ENCODE measurements around the gene NOVA2. TPM values are rescaled to one million over a fixed set of nuclear protein-coding genes. Genes with fewer than 3 reads are reported as not detected.

Gene NOVA2
- total RNA-seq, 1 experiment from 2014 or later, result not detected

DNA sequence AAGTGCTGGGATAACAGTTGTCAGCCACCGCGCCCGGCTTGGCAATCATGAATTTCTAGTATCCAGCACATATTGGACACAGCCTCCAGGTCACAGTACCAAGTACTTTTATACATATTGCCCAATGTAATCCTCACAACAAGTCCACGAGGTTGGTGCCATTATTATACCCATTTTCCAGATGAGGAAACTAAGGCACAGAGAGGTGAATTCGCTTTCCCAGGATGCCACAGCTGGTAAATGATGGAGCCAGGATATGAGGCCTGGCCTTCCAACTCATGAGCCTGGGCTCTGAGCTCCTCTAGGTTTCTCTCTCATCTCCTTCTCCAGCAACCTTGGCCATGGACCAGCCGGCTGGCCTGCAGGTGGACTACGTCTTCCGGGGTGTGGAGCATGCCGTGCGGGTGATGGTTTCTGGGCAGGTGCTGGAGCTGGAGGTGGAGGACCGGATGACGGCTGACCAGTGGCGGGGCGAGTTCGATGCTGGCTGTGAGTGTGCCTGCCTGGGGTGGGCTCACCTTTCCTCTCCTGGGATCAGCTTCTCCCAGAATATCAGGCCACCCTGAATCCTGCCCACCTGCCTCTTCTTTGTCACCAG lies 29.1 kb upstream of the NOVA2 start:
- in situ Hi-C loops (cut with HindIII; ENCODE audit: low sequenced_read_pairs), result no loop called here
- DNase-seq (ENCODE audit: low spot score), result no peak

DNA sequence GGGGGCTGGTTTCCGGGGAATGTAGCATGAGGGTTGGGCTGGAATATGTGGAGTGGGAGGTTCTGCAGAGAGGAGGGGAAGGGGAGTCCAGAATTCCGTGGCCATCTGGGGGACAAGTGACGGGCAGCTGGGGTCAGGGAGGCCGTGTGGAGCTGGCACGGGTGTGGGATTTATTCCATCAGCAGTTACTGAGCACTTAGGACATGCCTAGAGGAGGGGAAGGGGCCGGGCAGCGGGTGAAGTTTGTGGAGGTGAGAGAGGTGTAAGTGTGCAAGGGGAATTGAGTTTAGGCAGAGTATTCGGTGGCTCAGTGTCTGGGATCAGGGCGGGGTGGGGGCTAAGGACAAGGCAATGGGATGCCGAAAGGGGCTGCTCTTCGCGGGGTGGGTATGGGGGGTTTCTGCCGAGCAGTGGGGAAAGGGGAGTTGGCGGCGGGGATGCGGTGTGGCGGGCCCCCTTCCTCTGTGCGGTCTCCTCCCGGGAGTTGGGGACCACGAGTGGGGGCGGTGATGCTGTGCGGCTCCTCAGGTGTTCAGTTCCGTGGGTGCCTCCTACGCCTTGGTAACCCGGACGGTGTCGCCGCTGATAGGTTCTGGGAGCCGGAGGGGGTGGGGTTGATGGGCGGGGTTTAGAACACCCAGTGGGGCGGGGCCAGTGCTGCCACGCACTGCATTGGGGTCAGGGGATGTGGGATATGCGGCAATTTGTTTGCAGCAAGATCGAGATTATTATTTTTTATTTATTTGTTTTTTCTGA lies 27.0 kb upstream of the NOVA2 start:
- DNase-seq (ENCODE audit: low spot score), result peak; percentile 89
- in situ Hi-C loops (cut with HindIII; ENCODE audit: low sequenced_read_pairs), result no loop called here

DNA sequence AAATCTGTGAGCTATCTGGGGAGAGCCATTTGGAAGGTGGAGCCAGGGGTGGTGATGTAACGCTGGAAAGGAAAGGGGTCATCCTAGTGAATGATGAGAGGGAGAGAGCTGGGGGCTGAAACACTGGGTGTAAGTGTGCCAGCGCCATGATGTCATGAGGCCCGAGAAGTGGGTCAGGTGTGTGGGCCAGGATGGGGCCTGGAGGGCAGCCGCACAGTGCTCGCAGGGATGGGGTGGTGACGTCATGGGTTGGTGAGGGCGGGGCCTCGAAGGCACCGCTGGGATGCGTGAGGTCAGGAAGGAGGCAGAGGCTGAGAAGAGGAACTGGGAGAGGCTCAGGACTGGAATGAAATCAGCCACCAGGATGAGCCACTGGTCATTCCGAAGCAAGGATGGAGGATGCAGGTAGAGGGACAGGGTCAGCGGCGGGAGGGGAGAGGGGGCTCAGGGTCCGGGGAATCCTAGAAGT lies 26.0 kb upstream of the NOVA2 start:
- peak; percentile 93 for DNase-seq (ENCODE audit: low spot score)
- in situ Hi-C loops (cut with HindIII; ENCODE audit: low sequenced_read_pairs), result no loop called here

DNA sequence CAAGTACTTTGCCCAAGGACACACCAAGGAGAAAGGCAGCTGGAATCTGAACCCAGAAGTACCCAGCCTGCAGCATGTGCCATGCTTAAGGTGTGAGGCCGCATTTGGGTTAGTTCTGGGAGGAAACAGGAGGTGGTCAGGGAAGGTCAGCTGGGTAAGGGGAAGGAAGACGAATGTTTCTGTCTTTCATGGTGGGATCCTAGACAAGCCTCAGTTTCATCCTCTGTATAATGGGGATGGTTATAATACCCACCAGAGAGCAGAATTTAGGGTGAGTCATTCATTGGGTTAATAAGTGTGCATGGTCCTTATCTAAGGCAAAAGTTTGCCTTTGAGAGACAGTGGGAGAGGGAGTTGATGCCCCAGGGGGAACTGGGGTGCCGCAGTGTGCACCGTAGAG lies 25.2 kb upstream of the NOVA2 start:
- DNase-seq (ENCODE audit: low spot score), result no peak
- in situ Hi-C loops (cut with HindIII; ENCODE audit: low sequenced_read_pairs), result no loop called here

DNA sequence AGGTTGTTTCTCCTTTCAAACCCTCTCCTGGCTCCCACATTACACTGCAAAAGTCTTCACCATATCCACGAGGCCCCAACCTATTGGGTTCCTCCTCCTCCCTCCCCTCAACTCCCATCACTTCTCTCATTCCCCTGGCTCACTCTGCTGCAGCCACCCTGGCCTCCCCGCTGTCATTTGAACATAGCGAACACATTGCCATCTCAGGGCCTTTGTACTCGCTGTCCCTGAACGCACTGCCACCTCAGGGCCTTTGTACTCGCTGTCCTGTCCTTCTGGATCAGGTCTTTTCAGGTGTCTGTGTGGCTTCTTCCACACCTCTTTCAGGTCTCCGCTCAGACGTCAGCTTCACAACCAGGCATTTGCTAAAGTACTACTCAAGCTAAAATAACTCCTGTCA lies 23.3 kb upstream of the NOVA2 start:
- in situ Hi-C loops (cut with HindIII; ENCODE audit: low sequenced_read_pairs), result no loop called here
- no peak for DNase-seq (ENCODE audit: low spot score)

DNA sequence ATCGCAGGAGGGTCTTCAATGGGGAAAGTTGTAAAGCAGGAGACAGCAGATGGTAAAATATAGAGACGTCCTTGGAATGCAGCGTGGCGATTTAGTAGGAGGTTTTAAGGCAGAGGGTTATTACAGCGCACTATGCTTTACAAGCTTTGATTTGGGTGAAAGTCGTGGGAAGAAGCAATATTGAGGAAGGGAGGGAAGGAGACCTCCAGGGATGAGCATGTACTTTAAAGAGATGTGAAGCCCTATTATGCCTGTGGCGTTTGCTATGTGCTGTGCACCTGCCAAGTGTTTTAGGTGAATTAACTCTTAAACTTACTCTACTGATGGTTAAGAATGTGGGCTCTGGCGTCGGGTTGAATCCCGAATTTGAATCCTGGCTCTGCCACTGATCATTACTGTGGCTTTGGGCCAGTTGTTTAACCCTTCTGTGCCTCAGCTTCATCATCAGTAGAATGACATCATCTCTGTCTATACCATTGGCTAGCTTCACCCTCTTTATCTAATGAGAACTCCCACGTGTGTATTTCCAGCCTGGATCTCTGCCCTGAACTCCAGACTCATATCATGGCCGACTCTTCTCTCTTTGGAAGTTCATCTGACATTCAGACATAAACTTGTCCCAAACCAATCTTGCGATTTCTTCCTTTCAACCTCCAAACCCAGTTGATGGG lies 22.2 kb upstream of the NOVA2 start:
- no peak for DNase-seq (ENCODE audit: low spot score)
- in situ Hi-C loops (cut with HindIII; ENCODE audit: low sequenced_read_pairs), result no loop called here

DNA sequence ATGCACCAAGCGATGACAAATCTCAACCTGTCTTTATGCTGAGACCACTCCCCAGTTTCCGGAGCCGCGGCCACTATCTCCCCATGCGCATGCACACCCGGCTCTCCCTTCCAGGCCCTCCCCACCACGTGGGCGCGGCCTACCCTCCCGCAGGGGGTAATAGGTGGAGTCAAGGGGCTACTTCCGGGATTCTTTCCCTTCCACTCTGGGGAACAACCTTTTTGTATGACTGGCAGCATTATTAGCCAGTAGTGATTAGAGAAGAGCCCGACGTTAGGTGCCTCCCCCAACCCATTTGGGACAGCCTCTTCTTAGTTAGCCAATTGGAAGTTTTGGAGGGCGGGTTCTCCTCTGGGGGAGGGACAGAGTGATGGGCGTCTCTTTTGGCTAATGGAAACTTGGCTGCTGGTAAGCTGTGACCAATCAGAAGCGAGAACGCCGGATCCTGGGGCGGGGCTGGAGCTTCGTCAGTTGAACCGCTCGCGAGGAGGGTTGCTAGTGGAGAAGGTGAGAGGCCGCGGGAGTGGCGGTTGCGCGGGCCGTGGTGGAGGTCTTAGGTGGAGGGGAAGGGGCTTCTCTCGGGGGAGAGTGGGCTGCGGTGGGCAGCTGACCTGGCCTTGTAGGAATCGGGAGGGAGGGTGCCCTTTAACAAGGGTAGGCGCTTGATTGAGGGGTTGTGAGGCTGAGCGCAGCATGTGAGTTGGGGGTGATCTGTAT lies 21.5 kb upstream of the NOVA2 start, which contains the start of gene CCDC61:
TSS of gene CCDC61 (plus strand) at position 470 of the 717 bp plus-strand sequence. CDS start 7,552 bp downstream, outside the sequence.
- peak; percentile 100 for DNase-seq (ENCODE audit: low spot score)
- in situ Hi-C loops (cut with HindIII; ENCODE audit: low sequenced_read_pairs), result no loop called here

DNA sequence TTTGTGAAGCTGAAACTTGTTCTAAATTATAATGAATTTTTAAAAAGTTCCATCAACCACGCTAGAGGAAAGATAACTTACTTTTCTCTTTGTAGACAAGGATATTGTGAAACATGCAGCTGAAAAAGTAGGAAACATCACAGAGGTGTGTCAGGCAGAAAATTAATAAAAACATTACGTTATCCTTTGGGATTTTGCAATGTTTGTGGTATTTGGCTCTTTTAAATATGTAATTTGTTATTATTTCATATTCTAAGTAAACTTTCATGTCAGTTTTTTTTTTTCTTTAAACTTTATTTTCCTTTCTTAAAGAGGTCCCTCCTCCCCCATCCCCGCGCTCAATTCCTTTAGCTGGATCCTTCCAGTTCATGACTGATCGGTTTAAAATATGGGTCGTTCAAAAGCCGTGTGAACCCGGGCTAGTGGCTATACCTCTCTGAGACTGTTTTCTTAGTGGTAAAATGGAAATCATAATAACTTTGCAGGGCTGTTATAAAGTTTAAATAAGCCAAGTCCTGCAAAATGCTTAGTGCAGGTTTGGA lies 20.9 kb upstream of the NOVA2 start:
- in situ Hi-C loops (cut with HindIII; ENCODE audit: low sequenced_read_pairs), result no loop called here
- DNase-seq (ENCODE audit: low spot score), result no peak

DNA sequence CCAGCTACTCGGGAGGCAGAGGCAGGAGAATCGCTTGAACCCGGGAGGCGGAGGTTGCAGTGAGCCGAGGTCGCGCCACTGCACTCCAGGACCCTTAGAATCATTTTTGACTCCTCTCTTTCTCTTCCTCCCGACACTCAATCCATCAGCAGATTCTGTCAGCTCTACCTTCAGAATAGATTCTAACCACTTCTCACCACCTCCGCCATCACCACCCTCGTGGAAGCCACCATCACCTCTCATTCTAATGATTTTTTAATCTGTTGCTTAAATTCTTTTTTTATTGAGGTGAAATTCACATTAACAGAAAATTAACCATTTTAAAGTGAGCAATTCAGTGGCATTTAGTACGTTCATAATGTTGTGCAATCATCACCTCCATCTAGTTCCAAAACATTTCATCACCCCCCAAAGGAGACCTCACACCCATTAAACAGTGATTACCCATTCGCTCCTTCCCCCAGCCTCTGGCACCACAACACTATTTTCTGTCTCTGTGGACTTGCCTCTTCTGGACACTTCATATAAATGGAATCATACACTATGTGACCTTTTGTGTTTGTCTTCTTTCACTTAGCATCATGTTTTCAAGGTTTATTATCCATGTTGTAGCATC lies 16.6 kb upstream of the NOVA2 start:
- in situ Hi-C loops (cut with HindIII; ENCODE audit: low sequenced_read_pairs), result no loop called here
- no peak for DNase-seq (ENCODE audit: low spot score)

DNA sequence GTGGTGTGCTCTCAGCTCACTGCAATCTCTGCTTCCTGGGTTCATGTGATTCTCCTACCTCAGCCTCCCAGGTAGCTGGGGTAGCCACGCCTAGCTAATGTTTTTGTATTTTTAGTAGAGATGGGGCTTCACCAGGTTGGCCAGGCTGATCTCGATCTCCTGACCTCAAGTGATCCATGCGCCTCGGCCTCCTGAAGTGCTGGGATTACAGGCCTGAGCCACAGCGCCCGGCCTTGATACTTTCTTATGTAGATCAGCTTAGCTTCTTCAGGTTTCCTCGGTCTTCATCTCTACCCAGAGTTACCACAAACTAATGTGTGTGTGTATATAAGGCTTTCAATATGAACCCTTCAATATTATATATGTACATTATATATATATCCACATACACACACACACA lies 11.7 kb upstream of the NOVA2 start:
- DNase-seq (ENCODE audit: low spot score), result no peak
- in situ Hi-C loops (cut with HindIII; ENCODE audit: low sequenced_read_pairs), result no loop called here

DNA sequence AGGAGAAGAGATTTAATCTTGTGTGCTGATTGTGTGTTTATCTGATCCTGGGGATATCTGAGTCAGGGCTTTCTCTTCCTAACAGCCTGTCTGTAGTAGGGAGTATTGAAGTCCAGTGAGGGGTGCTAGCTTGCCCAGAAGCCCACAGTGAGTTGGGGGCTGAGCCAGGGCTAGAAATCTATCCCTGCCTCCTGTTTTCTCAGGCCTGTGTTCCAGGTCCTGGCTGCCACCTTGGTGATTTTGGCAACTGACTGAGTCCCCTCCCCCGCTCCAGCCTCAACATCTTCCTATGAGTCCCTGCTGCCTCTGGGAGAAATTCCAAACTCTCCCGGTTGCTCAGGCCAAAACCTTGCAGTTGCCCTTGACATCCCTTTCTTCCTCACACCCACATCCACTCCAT lies 7.7 kb upstream of the NOVA2 start:
- peak; percentile 37 for DNase-seq (ENCODE audit: low spot score)
- in situ Hi-C loops (cut with HindIII; ENCODE audit: low sequenced_read_pairs), result no loop called here

DNA sequence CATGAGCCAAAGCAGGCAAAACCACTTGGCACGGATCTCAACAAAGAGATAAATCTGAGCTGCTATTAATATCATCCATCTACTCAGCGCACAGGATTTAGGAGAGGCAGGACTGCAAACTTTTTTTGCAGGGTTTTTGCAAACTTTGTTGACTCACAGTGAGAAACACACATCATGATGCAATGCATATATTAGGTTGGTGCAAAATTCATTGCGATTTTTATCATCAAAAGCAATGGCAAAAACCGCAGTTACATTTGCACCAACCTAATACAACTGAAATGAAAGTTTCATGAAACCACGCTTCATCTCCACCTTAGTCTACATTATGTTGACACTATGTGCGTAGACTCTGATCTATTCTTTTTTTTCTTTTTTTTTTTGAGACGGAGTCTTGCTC lies 4.5 kb upstream of the NOVA2 start:
- in situ Hi-C loops (cut with HindIII; ENCODE audit: low sequenced_read_pairs), result no loop called here
- no peak for DNase-seq (ENCODE audit: low spot score)

DNA sequence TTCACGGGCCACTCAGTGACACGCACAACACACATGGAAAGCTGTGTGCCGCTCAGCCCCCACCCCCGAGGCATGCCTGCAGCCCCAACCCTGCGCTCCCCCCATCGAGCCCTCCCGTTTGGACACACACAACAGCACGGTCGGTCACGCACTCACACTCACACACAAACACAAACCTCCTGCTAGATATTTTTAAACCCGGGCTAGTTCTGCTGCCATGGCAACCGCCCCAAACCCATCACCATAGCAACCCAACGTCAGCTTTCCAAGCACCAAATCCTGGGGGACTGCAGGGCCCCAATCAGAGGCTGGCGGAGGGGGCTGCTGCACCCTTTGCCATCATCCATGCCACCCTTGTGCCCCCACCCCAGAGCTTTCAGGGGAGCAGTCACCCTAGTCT lies 2.5 kb upstream of the NOVA2 start:
- DNase-seq (ENCODE audit: low spot score), result peak; percentile 70
- in situ Hi-C loops (cut with HindIII; ENCODE audit: low sequenced_read_pairs), result no loop called here

DNA sequence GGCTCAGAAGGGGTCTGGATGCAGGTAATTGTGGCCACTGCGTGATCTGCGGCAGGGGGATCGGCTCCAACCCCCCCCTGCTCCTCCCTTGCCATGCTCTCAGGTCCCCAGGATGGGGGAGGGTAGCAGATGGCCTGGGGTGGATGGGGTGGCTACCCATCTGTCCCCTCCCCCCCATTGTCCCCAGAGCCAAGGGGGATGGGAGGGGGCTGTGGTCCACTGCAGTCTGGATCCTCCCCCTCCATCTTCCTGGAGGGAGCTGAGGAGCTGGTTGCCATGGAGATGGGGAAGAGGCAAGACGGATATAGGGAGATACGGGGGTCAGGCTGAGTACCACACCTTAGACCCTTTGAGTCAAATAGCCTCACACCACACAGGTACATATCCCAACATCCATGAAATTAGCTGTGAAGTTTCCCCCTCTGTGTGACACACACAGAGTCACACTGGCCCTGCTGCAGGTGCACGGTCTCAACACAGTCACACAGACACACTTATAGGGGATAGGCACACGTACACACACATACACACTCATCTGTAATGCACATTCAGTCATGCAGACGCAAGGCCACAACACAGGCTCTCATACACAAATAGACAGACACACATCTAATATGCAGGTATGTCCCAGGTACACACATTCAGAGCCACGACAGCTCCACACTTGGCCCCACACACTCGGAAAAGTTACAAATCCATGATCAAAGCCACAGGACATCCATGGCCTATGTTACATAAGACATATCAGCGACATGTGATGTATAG lies 1.8 kb upstream of the NOVA2 start:
- DNase-seq (ENCODE audit: low spot score), result no peak
- in situ Hi-C loops (cut with HindIII; ENCODE audit: low sequenced_read_pairs), result no loop called here

DNA sequence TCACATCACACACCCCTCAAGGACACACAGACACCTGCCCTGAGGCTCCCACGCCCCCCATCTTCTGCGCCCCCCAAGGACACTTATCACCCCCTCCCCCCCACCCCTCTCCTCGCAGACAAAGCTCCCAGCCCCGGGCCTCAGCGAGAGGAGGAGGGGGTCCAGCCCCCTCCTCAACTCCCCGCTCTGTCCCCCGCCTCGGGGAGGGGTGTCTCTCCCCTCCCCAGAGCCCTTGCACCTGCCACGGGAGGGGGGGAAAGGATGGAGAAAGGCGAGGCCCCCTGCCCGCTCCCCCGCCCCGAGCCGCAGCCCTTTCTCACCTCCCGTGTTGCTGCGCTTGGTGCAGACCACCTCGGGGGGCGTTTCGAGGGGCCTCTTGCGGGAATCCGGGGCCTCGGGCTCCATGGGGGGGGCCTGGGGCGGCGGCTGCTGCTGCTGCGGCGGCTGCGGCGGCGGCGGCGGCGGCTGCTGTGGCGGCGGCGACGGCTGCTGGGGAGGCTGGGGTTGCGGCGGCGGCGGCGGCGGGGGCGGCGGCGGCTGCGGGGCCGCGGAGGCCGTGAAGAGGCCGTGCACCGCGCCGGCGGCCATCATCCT lies 621 bp downstream of the NOVA2 start:
- no peak for DNase-seq (ENCODE audit: low spot score)
- in situ Hi-C loops (cut with HindIII; ENCODE audit: low sequenced_read_pairs), result no loop called here

DNA sequence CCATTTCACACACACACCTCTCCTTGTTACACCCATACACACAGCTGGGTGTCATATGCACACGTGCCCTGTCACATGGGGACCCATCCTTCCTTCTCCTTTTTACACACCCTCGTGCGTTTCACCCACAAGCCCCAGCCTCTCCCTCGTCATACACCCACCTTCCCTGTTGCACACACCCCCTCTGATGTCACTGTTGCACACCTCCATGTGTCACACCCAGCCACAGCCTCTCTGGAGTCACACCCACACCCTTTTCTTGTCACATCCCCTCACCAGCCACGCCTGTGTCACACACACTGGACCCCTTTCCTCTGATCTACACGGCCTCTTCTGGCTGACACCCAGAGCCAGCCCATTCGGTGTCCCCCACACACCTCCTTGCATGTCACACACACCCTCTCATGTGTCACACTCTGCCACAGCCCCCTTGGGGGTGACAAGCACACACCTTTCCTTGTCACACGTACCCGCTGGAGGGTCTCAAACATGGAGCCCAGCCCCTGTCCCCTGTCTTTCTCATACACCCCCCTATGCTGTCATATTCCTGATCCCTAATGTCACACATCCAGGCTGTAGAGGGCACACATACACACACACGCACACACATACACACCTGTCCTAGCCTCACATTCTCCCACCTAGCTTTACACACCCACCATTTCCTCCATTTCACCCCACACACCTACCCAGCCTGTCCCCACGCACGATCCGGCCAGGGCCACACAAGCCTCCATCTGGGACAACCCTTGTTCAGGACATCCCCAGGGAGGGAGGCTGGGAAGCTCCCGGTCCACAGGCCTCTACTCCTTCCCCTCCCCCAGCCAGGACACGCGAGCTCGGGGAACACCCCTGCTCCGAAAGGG lies 1.4 kb downstream of the NOVA2 start:
- in situ Hi-C loops (cut with HindIII; ENCODE audit: low sequenced_read_pairs), result no loop called here
- DNase-seq (ENCODE audit: low spot score), result peak; percentile 42

DNA sequence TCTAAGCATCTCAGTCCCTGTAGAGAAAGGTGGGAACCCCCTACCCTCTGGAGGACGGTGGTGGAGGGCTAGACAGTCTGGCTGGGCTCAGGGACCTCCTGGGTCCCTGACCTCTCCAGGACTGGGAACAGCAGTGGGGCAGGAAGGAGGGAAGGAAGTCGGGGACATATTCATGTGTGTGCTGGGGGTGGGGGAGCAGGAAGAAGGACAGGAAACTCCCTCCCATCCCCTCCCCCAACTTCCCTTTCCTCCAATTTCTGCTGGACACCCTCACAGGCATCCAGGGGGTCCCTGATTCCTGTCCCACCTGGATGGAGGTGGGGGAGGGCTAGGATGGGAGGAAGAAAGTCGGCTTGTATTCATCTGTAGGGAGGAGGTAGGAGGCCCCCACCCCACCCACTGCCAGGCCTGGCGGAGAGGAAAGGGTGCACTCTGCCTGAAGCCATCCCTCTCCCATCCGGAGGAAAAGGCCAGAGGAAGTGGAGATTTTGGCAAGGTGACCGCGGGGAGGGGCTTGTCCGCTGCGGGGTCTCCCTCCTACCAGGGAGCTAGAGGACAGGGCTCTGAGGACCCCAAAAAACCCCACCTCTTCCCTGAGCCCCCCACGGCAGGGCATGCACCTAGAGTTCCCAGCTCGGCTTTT lies 2.3 kb downstream of the NOVA2 start:
- in situ Hi-C loops (cut with HindIII; ENCODE audit: low sequenced_read_pairs), result no loop called here
- DNase-seq (ENCODE audit: low spot score), result peak; percentile 19

Data from G401 (cell line).